ENCODE data around the gene POLE4. TPM values are rescaled to one million over a fixed set of nuclear protein-coding genes. Genes with fewer than 3 reads are reported as not detected.

Gene POLE4
- total and polyA plus RNA-seq, 4 donors = 6.5 to 115 (median 23.9) TPM

GRCh38 chr2:74979844-74980243 is 21.4 kb downstream of the POLE4 start:
- no peaks in the 10 kb centered on the region for H3K27me3 ChIP-seq (ENCODE audit: control insufficient read depth in 4 of 4, insufficient read depth in 4 of 4, low read length in 3 of 4)
- no peak overlapping the region for H3K27ac ChIP-seq (ENCODE audit: low read depth in 1 of 2, low read length in 2 of 2)
- TF ChIP-seq GABPA (IDR thresholded peaks at IDR 0.05 in 1 of 2, conservative IDR thresholded peaks at IDR 0.05 in 1 of 2) = no peak
- TF ChIP-seq MAX (IDR thresholded peaks at IDR 0.05) = no peak
- TF ChIP-seq YY1 (IDR thresholded peaks at IDR 0.05) = no peak
- no peak for TF ChIP-seq SP1 (IDR thresholded peaks at IDR 0.05)
- TF ChIP-seq HNF4G (IDR thresholded peaks at IDR 0.05) = no peak
- TF ChIP-seq ZBTB33 (IDR thresholded peaks at IDR 0.05) = no peak
- no peak for TF ChIP-seq CTCF (IDR thresholded peaks at IDR 0.05; ENCODE audit: low read depth, low read length, missing input control)
- no peak for TF ChIP-seq REST (IDR thresholded peaks at IDR 0.05)
- TF ChIP-seq JUND (IDR thresholded peaks at IDR 0.05) = no peak
- TF ChIP-seq RAD21 (IDR thresholded peaks at IDR 0.05) = no peak
- no peak for TF ChIP-seq FOXA1 (IDR thresholded peaks at IDR 0.05)
- TF ChIP-seq NR2F2 (IDR thresholded peaks at IDR 0.05) = no peak
- no peak overlapping the region for H3K4me3 ChIP-seq (ENCODE audit: low read depth in 1 of 3, low read length in 3 of 3)
- DNase-seq (ENCODE audit: low spot score) = no peak
- no peak overlapping the region for H3K9ac ChIP-seq (ENCODE audit: low read depth in 1 of 2, low read length in 2 of 2)
- H3K4me1 ChIP-seq (ENCODE audit: control insufficient read depth in 4 of 4, insufficient read depth in 4 of 4, low read length in 3 of 4) = no peaks in the 10 kb centered on the region
- no peaks in the 10 kb centered on the region for H3K9me3 ChIP-seq (ENCODE audit: control insufficient read depth in 4 of 4, low read length in 3 of 4)
- H3K36me3 ChIP-seq (ENCODE audit: control insufficient read depth in 4 of 4, insufficient read depth in 3 of 4, low read depth in 1 of 4, low read length in 3 of 4) = peaks cover 0 to 3% (median 0%) of the 10 kb centered on the region in 4 donors

GRCh38 chr2:74982577-74982976 is 24.1 kb downstream of the POLE4 start:
- no peaks in the 10 kb centered on the region for H3K36me3 ChIP-seq (ENCODE audit: control insufficient read depth in 4 of 4, insufficient read depth in 3 of 4, low read depth in 1 of 4, low read length in 3 of 4)
- H3K9ac ChIP-seq (ENCODE audit: low read depth in 1 of 2, low read length in 2 of 2) = no peak overlapping the region
- H3K27me3 ChIP-seq (ENCODE audit: control insufficient read depth in 4 of 4, insufficient read depth in 4 of 4, low read length in 3 of 4) = no peaks in the 10 kb centered on the region
- no peak overlapping the region for H3K4me3 ChIP-seq (ENCODE audit: low read depth in 1 of 3, low read length in 3 of 3)
- no peak for DNase-seq (ENCODE audit: low spot score)
- H3K9me3 ChIP-seq (ENCODE audit: control insufficient read depth in 4 of 4, low read length in 3 of 4) = no peaks in the 10 kb centered on the region
- no peaks in the 10 kb centered on the region for H3K4me1 ChIP-seq (ENCODE audit: control insufficient read depth in 4 of 4, insufficient read depth in 4 of 4, low read length in 3 of 4)
- H3K27ac ChIP-seq (ENCODE audit: low read depth in 1 of 2, low read length in 2 of 2) = no peak overlapping the region
- WGBS = 87% methylated on average over 3 of the region's 3 CpGs
- no peak for TF ChIP-seq HNF4G (IDR thresholded peaks at IDR 0.05)
- no peak for TF ChIP-seq YY1 (IDR thresholded peaks at IDR 0.05)
- TF ChIP-seq RAD21 (IDR thresholded peaks at IDR 0.05) = no peak
- no peak for TF ChIP-seq EGR1 (IDR thresholded peaks at IDR 0.05; ENCODE audit: low read depth in 2 of 2)
- TF ChIP-seq FOXA1 (IDR thresholded peaks at IDR 0.05) = no peak
- no peak for TF ChIP-seq TAF1 (conservative IDR thresholded peaks at IDR 0.05)
- no peak for TF ChIP-seq GABPA (IDR thresholded peaks at IDR 0.05 in 1 of 2, conservative IDR thresholded peaks at IDR 0.05 in 1 of 2)
- TF ChIP-seq REST (IDR thresholded peaks at IDR 0.05) = no peak
- TF ChIP-seq ZBTB33 (IDR thresholded peaks at IDR 0.05) = no peak
- no peak for TF ChIP-seq ATF3 (IDR thresholded peaks at IDR 0.05)
- TF ChIP-seq CTCF (IDR thresholded peaks at IDR 0.05; ENCODE audit: low read depth, low read length, missing input control) = no peak

All from liver (tissue), 9 donors.